ENCODE data around the gene RPH3AL.
"Not testable (repeated sequence)": the region's sequence is repeated elsewhere in the genome, so short reads cannot be mapped to it uniquely, and the experiment has no call there.

The RPH3AL gene

GRCh38 chr17:320139-320538, 32.5 kb downstream of the RPH3AL start:
- Histone ChIP-seq H3K36me3 (ENCODE audit: control insufficient read depth, insufficient read depth, low read length, severe bottlenecking) (no peaks in the 10 kb centered on the region), H3K27me3 (replicated peaks; ENCODE audit: control insufficient read depth, insufficient read depth, low read length) (peaks cover 15% of the 10 kb centered on the region), H3K9ac (ENCODE audit: low read length) (no peak overlapping the region), H3K4me3 (ENCODE audit: low read length) (no peak overlapping the region), H3K9me3 (ENCODE audit: control insufficient read depth, low read length) (peaks cover 4% of the 10 kb centered on the region), H3K4me1 (ENCODE audit: control insufficient read depth, insufficient read depth, low read length) (no peaks in the 10 kb centered on the region)
- no peak for DNase-seq (ENCODE audit: low read depth)

- DNase-seq (ENCODE audit: low read depth) = no peak
- H3K4me3 ChIP-seq (ENCODE audit: low read length) = no peak overlapping the region
- no peaks in the 10 kb centered on the region for H3K36me3 ChIP-seq (ENCODE audit: control insufficient read depth, insufficient read depth, low read length, severe bottlenecking)
- no peaks in the 10 kb centered on the region for H3K4me1 ChIP-seq (ENCODE audit: control insufficient read depth, insufficient read depth, low read length)
- H3K27me3 ChIP-seq (replicated peaks; ENCODE audit: control insufficient read depth, insufficient read depth, low read length) = peaks cover 15% of the 10 kb centered on the region
- peaks cover 4% of the 10 kb centered on the region for H3K9me3 ChIP-seq (ENCODE audit: control insufficient read depth, low read length)
- H3K9ac ChIP-seq (ENCODE audit: low read length) = no peak overlapping the region
Observed at GRCh38 chr17:319266-319665, 33.3 kb downstream of the RPH3AL start.

GRCh38 chr17:317070-317469, 35.5 kb downstream of the RPH3AL start:
- not testable (repeated sequence) for H3K9me3 ChIP-seq (ENCODE audit: control insufficient read depth, low read length); H3K36me3 ChIP-seq (ENCODE audit: control insufficient read depth, insufficient read depth, low read length, severe bottlenecking); H3K4me3 ChIP-seq (ENCODE audit: low read length); DNase-seq (ENCODE audit: low read depth); H3K27me3 ChIP-seq (replicated peaks; ENCODE audit: control insufficient read depth, insufficient read depth, low read length); H3K4me1 ChIP-seq (ENCODE audit: control insufficient read depth, insufficient read depth, low read length); H3K9ac ChIP-seq (ENCODE audit: low read length)

- DNase-seq (ENCODE audit: low read depth); H3K4me1 ChIP-seq (ENCODE audit: control insufficient read depth, insufficient read depth, low read length); H3K9ac ChIP-seq (ENCODE audit: low read length); H3K36me3 ChIP-seq (ENCODE audit: control insufficient read depth, insufficient read depth, low read length, severe bottlenecking); H3K4me3 ChIP-seq (ENCODE audit: low read length); H3K9me3 ChIP-seq (ENCODE audit: control insufficient read depth, low read length): not testable (repeated sequence)
- peaks cover 16% of the 10 kb centered on the region for H3K27me3 ChIP-seq (replicated peaks; ENCODE audit: control insufficient read depth, insufficient read depth, low read length)
Observed at GRCh38 chr17:315399-315798, 37.2 kb downstream of the RPH3AL start.

GRCh38 chr17:314614-314944, 38.0 kb downstream of the RPH3AL start:
- H3K4me3 ChIP-seq (ENCODE audit: low read length); DNase-seq (ENCODE audit: low read depth); H3K4me1 ChIP-seq (ENCODE audit: control insufficient read depth, insufficient read depth, low read length); H3K9me3 ChIP-seq (ENCODE audit: control insufficient read depth, low read length); H3K9ac ChIP-seq (ENCODE audit: low read length); H3K36me3 ChIP-seq (ENCODE audit: control insufficient read depth, insufficient read depth, low read length, severe bottlenecking): not testable (repeated sequence)
- peaks cover 16% of the 10 kb centered on the region for H3K27me3 ChIP-seq (replicated peaks; ENCODE audit: control insufficient read depth, insufficient read depth, low read length)

GRCh38 chr17:313911-314613, 38.5 kb downstream of the RPH3AL start:
- no peak for DNase-seq (ENCODE audit: low read depth)
- Histone ChIP-seq H3K9ac (ENCODE audit: low read length) (no peak overlapping the region), H3K4me1 (ENCODE audit: control insufficient read depth, insufficient read depth, low read length) (no peaks in the 10 kb centered on the region), H3K4me3 (ENCODE audit: low read length) (no peak overlapping the region), H3K36me3 (ENCODE audit: control insufficient read depth, insufficient read depth, low read length, severe bottlenecking) (no peaks in the 10 kb centered on the region), H3K27me3 (replicated peaks; ENCODE audit: control insufficient read depth, insufficient read depth, low read length) (peaks cover 16% of the 10 kb centered on the region), H3K9me3 (ENCODE audit: control insufficient read depth, low read length) (peaks cover 4% of the 10 kb centered on the region)

GRCh38 chr17:313231-313630, 39.4 kb downstream of the RPH3AL start:
- no peaks in the 10 kb centered on the region for H3K36me3 ChIP-seq (ENCODE audit: control insufficient read depth, insufficient read depth, low read length, severe bottlenecking)
- H3K9me3 ChIP-seq (ENCODE audit: control insufficient read depth, low read length) = no peaks in the 10 kb centered on the region
- no peak overlapping the region for H3K9ac ChIP-seq (ENCODE audit: low read length)
- no peaks in the 10 kb centered on the region for H3K4me1 ChIP-seq (ENCODE audit: control insufficient read depth, insufficient read depth, low read length)
- no peak overlapping the region for H3K4me3 ChIP-seq (ENCODE audit: low read length)
- peaks cover 19% of the 10 kb centered on the region for H3K27me3 ChIP-seq (replicated peaks; ENCODE audit: control insufficient read depth, insufficient read depth, low read length)
- DNase-seq (ENCODE audit: low read depth) = no peak

GRCh38 chr17:312476-313148, 40.0 kb downstream of the RPH3AL start:
- no peaks in the 10 kb centered on the region for H3K36me3 ChIP-seq (ENCODE audit: control insufficient read depth, insufficient read depth, low read length, severe bottlenecking)
- no peak for DNase-seq (ENCODE audit: low read depth)
- H3K27me3 ChIP-seq (replicated peaks; ENCODE audit: control insufficient read depth, insufficient read depth, low read length) = peaks cover 20% of the 10 kb centered on the region
- no peak overlapping the region for H3K9ac ChIP-seq (ENCODE audit: low read length)
- no peaks in the 10 kb centered on the region for H3K4me1 ChIP-seq (ENCODE audit: control insufficient read depth, insufficient read depth, low read length)
- no peaks in the 10 kb centered on the region for H3K9me3 ChIP-seq (ENCODE audit: control insufficient read depth, low read length)
- no peak overlapping the region for H3K4me3 ChIP-seq (ENCODE audit: low read length)

- Histone ChIP-seq H3K9ac (ENCODE audit: low read length) (no peak overlapping the region), H3K36me3 (ENCODE audit: control insufficient read depth, insufficient read depth, low read length, severe bottlenecking) (no peaks in the 10 kb centered on the region), H3K4me3 (ENCODE audit: low read length) (no peak overlapping the region), H3K9me3 (ENCODE audit: control insufficient read depth, low read length) (no peaks in the 10 kb centered on the region), H3K27me3 (replicated peaks; ENCODE audit: control insufficient read depth, insufficient read depth, low read length) (peaks cover 20% of the 10 kb centered on the region), H3K4me1 (ENCODE audit: control insufficient read depth, insufficient read depth, low read length) (no peaks in the 10 kb centered on the region)
- no peak for DNase-seq (ENCODE audit: low read depth)
Observed at GRCh38 chr17:311119-311782, 41.4 kb downstream of the RPH3AL start.

GRCh38 chr17:310111-311010, 42.2 kb downstream of the RPH3AL start:
- H3K27me3 ChIP-seq (replicated peaks; ENCODE audit: control insufficient read depth, insufficient read depth, low read length) = peaks cover 20% of the 10 kb centered on the region
- H3K36me3 ChIP-seq (ENCODE audit: control insufficient read depth, insufficient read depth, low read length, severe bottlenecking) = no peaks in the 10 kb centered on the region
- H3K9ac ChIP-seq (ENCODE audit: low read length) = no peak overlapping the region
- no peaks in the 10 kb centered on the region for H3K4me1 ChIP-seq (ENCODE audit: control insufficient read depth, insufficient read depth, low read length)
- H3K9me3 ChIP-seq (ENCODE audit: control insufficient read depth, low read length) = no peaks in the 10 kb centered on the region
- no peak overlapping the region for H3K4me3 ChIP-seq (ENCODE audit: low read length)
- DNase-seq (ENCODE audit: low read depth) = no peak

GRCh38 chr17:309361-309888, 43.2 kb downstream of the RPH3AL start:
- Histone ChIP-seq H3K4me1 (ENCODE audit: control insufficient read depth, insufficient read depth, low read length) (no peaks in the 10 kb centered on the region), H3K9me3 (ENCODE audit: control insufficient read depth, low read length) (no peaks in the 10 kb centered on the region), H3K9ac (ENCODE audit: low read length) (no peak overlapping the region), H3K36me3 (ENCODE audit: control insufficient read depth, insufficient read depth, low read length, severe bottlenecking) (no peaks in the 10 kb centered on the region), H3K27me3 (replicated peaks; ENCODE audit: control insufficient read depth, insufficient read depth, low read length) (peaks cover 20% of the 10 kb centered on the region), H3K4me3 (ENCODE audit: low read length) (no peak overlapping the region)
- DNase-seq (ENCODE audit: low read depth) = no peak
